NCI-H128 (cell line): ENCODE data around the gene CFAP58.

Experiments
- DNase-seq: peaks from one replicate; lab custom pipeline; 2025; ENCODE audit not compliant: unreplicated experiment; lab: John Stamatoyannopoulos, UW

Gene CFAP58

DNA sequence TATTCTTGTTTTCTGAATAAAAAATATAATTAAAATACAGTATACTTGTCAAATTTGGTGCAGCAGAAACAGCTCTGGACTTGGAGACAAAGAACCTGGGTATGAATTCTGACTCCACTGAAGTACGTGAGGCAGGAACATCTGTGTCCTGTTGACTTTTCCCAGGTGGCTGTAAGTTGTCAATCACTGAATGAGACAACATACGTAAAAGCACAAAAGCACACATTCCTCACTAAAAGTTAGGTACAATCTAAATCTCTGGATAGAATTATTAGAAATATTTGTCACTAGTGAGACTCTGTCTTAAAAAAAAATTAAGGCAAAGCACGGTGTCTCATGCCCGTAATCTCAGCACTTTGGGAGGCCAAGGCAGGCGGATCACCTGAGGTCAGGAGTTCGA is 18.1 kb downstream of the CFAP58 start:
- no peak for DNase-seq

DNA sequence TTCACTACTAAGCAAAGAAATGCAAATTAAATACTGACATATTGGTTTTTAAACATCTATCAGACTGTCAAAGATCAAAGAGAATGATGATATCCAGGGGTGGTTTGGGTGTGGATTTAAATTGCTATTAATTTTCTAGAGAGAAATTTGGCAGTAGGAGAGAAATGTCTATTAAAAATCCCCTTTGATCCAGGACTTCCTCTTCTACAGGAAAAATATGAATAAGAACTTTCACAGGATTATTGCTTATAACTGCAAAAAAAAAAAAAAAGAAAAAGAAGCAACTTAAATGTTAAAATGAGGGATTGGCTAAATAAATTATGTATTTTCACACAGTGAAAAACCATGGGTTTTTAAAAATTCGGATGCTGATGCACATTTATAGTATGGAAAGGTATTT is 21.0 kb downstream of the CFAP58 start:
- no peak for DNase-seq

DNA sequence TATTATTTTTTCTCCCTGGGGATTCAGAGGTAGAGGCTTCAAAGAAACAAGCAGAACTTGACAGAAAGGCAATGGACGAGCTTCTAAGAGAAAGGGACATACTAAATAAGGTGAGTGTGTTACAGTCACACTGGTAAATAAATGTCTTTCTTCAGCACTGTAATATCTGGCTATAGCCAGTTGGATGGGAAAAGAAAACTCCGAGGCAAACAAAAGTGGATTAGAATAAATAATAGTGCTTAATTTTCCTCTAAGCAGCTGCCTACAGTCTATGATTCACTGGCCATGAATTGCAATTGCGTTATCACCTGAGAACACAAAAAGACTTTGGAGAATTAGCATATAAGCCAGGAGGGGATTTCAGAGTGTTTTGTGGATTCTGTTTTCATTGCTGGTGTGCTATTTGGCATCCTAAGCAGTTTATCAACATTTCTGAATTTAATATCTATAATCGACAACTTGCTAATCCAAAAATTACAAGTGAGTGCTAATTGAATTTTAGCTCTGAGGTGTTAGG is 23.2 kb downstream of the CFAP58 start:
- no peak for DNase-seq

DNA sequence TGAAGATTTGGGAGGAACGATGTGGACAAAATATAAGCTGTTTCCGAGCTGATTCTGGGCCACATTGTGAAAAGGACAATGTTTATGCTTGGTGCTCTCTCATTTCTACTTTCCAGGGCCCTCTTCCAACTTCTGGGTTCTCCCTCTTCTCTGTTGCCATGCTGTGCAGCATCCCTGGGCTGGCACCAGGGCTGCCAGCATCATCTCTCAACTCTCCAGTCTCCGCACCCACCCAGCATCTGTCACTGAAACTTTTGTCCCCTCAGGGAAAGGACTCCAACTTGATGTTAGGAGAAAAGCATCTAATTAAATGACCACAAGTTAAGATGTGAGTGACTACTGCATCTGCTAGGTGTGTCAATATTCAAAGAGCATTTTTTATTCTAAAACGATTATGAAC is 26.7 kb downstream of the CFAP58 start:
- DNase-seq: no peak

DNA sequence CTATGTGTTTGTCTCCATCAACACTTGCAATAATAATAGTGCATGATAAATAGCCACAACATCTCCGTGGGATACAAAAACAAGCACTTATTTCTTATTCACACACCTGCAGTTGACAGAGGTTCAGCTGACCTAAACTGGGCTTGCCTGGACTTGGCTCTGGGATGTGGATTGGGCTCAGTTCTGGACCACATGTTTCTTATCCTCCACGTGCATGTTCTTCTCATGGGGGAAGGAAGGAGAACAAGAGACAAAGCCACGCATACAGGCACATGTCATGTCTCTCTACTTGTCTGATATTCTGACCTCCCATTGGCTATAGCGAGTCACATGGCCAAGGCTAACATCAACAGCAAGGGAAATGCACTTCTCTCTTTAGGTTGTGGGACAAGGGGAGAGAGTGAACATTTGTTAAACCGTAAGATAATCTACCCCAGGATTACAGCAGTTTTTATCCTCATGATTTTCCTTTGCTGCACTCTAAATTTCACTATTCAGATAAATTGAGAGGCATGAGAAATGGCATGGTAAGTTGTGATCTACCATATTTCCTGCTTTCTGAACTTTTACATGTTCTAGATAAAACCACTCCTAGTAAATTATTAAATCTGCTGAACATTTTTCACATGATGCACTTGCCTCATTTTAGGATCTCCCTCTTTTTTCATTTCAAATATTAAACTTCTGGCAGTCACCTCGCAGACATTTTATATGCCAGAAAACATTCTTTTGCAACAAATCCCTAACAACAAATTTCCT is 33.7 kb downstream of the CFAP58 start:
- no peak for DNase-seq

DNA sequence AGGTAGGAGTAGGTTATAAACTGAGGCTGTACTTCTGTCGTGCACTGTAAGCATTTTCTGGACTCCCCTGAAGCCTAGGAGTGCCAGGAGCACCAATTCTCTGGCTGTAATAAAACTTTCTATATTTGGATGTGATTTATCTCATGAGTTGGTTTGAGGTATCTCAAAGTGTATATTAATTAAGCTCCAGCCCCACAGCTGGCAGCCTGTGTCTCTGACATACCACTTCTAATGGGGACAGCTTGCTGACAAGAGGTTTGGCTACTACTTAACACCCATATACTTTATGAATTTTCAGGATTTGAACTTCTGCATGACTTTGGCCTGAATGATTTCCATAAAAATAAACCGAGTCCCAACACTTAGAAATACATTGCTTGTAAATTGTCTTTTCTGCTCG is 35.2 kb downstream of the CFAP58 start:
- no peak for DNase-seq

DNA sequence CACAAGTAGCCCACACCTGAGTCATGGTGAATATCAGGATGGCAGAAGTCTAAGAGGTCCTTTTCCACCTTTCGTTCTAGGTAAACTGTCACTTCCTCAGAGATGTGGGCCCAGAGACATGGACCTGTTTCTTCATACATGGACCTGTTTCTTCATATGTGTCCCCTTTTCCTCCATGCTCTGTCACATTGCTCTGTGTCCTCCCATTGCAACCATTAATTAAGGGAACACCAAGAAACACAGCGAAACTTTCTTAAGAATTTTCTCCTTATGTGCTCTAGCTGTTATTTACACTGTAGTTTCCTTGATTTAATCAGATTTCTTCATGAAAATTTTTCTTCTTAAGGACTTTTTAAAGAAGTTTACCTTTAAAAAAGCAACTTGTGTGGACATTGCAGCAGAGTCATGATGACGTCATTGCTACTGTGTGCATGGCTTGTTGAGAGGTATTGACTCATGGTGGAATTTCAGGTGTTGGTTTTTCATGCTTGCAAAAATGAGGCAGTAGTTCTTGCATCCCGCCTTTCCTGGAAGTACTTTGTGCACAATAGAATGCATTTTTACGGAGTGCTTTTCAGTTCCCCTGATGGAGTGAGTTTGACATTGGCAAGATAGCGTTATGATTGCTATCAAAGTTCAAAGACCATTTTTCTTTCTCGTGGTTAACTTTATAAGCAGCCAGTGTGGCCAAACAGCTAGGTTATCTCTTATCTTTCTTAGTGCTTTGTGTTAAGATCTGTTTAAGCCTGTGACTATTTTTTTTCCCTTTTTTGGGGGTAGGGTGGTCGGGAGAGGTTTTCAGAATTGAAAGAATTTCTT is 37.7 kb downstream of the CFAP58 start:
- DNase-seq: no peak

DNA sequence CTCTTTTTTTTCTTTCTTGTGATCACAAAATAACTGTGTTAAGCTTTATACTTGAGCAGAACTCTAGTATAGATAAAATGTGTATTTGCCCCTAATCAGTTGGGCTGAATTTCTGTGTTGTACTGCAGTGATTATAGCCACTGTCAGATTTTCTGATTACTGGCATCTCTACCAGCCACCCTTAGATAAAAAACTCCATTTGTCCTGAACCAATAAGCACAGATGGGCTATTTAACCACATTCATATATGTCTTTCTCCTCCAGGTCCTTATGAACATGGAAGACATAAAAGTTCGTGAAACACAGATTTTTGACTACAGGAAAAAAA is 38.3 kb downstream of the CFAP58 start:
- DNase-seq: no peak

DNA sequence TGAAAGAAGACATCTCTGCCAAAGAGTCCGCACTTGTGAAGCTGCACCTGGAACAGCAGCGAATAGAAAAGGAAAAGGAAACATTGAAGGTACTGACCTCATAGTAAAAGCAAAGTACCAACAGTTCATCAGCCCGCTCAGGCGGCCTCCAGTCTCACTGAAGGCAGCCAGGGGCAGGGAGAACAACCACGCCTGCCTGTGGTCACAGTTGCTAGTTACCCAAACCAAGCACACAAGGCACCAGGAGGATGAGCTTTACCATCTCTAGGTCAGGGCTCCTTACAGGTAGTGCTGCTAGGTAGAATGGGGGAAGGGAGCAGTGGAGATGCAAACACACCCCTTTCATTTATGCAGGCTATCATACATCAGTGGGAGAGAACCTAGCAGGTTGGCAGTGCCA is 39.8 kb downstream of the CFAP58 start:
- DNase-seq: no peak

DNA sequence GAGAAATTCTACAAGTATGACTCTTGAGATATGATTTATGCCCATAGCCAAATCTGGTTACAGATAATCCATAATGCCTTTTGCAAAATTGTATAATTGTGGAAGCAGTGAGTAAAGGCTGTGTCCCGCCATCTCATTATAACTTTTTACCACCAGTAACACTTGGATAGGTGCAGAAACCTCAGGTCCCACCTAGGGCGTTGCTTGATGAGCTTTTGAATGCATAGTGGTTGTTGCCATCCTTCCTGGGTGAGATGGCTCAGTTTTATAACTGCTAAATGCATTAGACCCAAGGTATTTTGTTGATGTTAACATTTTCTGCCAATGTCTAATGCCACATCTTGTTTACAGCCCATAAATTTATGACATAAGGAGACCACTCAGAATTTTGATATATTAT is 42.9 kb downstream of the CFAP58 start:
- no peak for DNase-seq

DNA sequence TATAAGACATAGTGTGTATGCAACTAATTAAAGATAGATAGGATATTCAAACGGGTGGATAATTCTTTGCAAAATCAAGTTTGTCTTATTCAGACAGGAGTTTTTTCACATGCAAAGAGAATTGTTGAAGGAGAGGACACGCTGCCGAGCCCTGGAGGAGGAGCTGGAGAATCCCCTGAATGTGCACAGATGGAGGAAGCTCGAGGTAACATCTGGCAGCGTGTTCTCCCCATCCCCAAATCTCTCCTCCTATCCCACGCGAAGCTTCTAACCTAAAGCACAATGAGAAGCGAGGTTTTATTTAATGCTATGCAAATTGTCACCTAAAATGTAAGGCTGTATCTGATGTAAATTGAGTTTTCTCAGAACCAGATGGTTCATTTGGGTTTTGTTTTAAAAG is 50.0 kb downstream of the CFAP58 start:
- DNase-seq: no peak

DNA sequence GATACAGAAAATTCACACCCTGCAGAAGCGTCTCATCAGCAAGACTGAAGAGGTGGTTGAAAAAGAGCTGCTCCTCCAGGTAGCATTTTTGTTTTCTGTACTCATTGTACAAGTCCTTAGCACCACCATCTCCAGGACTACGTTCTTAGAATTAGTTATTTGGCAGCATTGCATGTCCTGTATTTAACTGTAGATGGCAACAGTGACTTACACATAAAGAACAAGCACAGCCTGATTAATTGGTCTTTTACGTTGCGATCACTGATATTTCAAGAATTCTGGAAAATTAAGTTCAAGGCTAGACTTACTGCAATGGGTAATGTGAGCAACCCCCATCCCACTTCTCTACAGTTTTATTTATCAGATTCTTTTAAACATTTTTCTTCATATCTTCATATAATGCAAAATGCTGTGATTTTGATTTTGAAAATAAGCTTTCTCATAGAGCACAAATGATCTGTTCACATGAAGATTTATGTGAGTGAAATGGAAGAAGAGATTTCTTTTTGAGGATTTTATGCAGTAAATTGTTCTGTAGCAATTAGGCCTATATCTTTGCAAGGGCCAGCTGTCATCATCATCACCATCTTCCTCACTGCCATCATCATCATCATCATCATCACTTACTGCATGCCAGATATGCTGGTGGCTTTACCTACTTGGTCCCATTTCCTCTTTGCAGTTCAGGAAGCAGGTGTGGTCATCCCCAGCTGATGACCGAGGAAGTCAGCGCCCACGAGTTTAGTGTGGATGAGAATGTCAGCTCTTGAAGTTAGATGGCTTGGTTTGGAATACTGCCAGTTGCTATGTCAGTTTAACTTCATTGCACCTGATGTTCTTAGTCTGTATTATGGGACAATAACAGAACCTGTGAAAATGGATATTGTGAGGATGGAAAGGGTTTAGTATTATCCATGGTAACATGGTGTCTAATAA is 53.4 kb downstream of the CFAP58 start:
- DNase-seq: no peak

DNA sequence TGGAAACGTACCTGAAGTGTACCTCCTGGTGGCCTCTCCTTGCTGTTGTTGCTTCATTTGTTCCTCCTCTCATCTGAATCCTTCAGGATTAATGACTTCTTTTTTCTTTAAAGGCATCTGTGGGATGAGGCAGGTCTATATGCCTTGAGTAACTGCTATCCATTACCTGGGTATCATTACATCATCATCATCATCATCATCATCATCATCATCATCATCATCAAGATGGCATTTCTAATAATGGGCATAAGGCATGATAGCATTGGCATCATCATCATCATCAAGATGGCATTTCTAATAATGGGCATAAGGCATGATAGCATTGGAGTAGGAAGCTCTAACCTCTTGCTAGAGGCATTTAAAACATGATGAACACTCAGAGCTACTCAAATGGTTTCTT is 59.9 kb downstream of the CFAP58 start:
- no peak for DNase-seq

DNA sequence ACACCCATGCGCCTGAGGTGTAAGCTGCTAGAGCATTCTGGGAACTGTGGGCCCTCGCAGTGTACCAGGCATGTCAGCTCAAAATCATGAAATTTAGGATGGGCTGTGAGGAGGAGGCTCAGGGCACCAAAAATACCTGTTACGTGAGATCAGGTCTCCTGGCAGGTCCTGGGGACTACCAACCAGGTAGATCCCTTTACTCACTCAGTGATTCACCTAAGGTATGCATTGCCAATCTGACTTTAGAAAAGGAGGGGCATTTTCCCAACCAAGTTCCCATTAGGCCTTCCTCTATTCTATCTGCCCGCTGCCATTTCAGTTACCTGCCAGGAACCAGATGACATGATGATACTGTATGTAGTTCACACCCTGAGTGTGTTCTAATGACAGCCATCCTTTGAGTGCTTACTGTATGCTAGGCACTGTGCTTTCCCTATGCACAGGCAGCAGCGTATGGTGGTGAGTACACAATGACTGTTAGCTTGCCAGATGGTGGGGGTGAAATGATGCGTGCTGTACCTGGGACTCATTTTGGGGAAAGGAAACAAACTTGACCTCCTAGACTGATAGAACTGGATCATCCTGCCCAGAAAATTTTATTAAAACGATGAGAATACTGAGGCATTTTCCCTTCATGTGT is 62.0 kb downstream of the CFAP58 start:
- DNase-seq: no peak

DNA sequence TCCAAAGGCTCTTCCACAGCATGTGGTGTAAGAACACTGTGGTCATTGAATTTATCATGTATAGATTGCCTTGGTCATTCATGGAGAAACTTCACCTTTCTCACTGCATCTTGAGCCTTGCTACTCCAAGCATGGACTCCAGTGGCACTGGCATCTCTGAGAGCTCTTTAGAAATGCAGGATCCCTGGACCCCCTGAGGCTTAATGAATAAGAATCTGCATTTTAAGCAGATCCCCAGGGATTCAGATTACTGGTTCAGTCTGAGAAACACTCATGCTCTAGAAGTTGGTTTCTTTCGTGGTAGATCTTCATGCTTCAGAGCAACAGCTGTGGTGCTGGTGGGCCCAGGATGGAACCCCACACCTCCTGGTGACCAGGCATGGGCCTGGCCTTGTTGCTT is 63.2 kb downstream of the CFAP58 start:
- DNase-seq: no peak

DNA sequence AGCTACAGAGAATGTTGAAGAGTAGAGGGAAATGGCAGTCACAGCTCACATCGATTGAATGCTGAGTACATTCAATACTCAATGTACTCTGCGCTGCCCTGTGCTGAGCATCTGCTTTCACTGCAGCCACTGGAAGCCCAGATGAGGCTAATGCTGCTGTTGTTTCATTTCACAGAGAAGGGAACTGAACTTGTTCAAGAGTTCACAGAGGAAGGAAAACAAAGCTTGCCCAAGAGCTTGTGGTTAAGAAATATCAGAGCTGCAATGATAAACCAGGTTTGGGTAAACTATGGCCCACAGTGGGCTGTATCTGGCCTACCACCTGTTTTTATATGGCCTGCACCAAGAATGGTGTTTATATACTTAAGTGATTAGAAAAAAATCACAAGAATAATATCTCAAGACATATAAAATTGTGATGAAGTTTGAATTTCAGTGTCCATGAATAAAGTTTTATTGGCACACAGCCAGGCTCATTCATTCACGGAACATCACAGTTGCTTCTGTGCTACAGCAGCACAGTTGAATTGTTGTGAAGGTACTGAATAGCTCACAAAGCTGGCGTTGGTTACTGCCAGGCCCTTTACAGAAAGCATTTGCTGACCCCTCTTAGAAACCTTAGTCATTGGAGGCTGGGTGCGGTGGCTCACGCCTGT is 64.1 kb downstream of the CFAP58 start:
- DNase-seq: no peak

DNA sequence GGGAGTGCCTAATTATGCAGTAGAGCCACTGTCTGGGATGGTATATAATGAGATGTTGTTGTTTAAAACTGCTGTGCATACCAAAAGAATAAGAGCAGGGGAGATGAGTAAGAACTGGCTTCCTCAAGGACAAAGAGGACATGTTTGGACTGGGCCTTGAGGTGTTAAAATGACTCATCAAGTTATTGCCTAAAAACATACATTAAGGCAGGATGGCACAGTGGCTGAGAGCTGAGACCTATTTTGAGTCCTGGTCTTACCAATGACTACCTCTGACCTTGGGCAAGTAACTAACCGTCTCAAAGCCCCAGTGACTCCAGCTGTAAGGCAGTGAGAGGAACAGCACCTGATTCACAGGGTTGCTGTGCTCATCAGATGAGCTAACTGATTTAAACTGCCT is 71.1 kb downstream of the CFAP58 start:
- no peak for DNase-seq

DNA sequence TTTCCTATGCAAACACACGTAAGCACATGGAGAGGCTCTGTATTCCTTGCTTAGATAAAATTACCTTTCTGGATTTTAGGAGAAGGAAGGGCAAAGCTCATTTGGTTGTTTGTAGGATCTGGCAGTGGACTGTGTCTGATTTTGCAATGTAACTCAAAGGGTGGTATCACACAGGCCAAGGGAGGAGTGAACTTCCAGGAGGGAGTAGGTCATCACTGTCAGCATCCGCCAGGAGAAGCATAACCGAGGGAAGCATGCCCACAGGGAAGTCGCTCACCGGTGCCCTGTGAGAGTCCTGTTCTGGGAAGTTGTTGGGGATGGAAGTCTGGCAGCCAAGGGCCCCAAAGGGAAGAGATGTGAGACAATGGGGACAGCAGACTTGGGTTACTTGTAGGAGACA is 74.4 kb downstream of the CFAP58 start:
- DNase-seq: no peak

DNA sequence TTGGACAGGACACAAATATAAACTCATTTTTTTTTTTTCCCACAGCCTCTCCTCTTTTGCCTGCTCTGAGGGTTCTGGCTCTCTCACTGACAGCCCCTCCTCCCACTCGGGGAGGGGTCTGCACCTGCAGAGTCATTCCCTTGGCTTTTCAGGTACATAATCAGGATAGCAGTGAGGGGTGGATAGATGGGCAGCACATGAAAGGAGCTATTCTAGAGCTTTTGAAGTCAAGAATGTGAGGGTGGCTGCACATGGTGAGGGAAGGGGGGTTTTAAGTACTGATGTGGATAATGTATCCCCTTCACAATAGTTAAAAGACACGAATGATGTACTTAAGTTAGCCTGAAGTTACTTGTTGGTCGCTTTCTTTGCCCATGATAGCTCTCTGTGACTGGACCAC is 76.2 kb downstream of the CFAP58 start:
- DNase-seq: no peak

DNA sequence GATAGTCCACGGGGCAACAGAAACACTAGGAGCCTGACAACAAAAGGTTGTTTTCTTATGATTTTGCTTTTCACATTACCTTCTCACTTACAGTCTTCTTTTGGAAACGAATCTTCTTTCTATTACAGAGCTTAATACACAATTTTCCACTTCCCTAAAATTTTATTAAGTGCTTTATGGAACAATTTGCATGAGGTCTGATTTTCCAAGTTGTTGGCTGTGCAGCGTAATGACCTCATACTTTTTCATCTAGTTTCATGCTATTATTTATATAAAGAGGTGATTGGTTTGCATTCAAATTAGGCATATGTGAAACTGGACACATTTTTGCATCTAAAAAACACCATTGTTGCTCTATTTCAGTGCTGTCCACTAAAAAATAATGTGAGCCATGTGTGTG is 76.7 kb downstream of the CFAP58 start:
- DNase-seq: no peak
